NCI-H774 (cell line): ENCODE results near the gene USH1C.

Source experiments
- DNase-seq: peaks from one replicate; lab custom pipeline; 2025; lab: John Stamatoyannopoulos, UW

USH1C gene

GRCh38 chr11:17547051-17547577 lies 2.9 kb upstream of the USH1C start, which contains the start of gene OTOG:
Gene OTOG (plus strand): TSS chr11:17547259. CDS start chr11:17547373, 114 bp downstream.
- peak; percentile 57 for DNase-seq

GRCh38 chr11:17546240-17546639 lies 2.0 kb upstream of the USH1C start:
- DNase-seq, result no peak

- DNase-seq, result no peak
These were observed 539 bp downstream of the USH1C start for GRCh38 chr11:17543574-17544180.

GRCh38 chr11:17543041-17543440 lies 1.2 kb downstream of the USH1C start:
- no peak for DNase-seq

- no peak for DNase-seq
These were observed 2.0 kb downstream of the USH1C start for GRCh38 chr11:17542249-17542648.

- no peak for DNase-seq
These were observed 2.8 kb downstream of the USH1C start for GRCh38 chr11:17541330-17541885.

- DNase-seq, result no peak
These were observed 3.4 kb downstream of the USH1C start for GRCh38 chr11:17540807-17541206.

- no peak for DNase-seq
These were observed 5.5 kb downstream of the USH1C start for GRCh38 chr11:17538731-17539130.

- DNase-seq, result no peak
These were observed 6.2 kb downstream of the USH1C start for GRCh38 chr11:17538054-17538453.

- no peak for DNase-seq
These were observed 7.0 kb downstream of the USH1C start for GRCh38 chr11:17537261-17537660.

GRCh38 chr11:17535488-17535887 lies 8.7 kb downstream of the USH1C start:
- no peak for DNase-seq

GRCh38 chr11:17533778-17534415 lies 10.3 kb downstream of the USH1C start:
- no peak for DNase-seq

- no peak for DNase-seq
These were observed 10.9 kb downstream of the USH1C start for GRCh38 chr11:17533341-17533740.

- no peak for DNase-seq
These were observed 11.4 kb downstream of the USH1C start for GRCh38 chr11:17532784-17533183.

GRCh38 chr11:17531636-17532113 lies 12.5 kb downstream of the USH1C start:
- no peak for DNase-seq

- peak; percentile 72 for DNase-seq
These were observed 13.1 kb downstream of the USH1C start for GRCh38 chr11:17531071-17531600.

- DNase-seq, result no peak
These were observed 14.4 kb downstream of the USH1C start for GRCh38 chr11:17529844-17530185.

GRCh38 chr11:17528906-17529843 lies 15.0 kb downstream of the USH1C start:
- DNase-seq, result peak; percentile 4

- peak; percentile 28 for DNase-seq
These were observed 16.0 kb downstream of the USH1C start for GRCh38 chr11:17528181-17528691.

- no peak for DNase-seq
These were observed 16.6 kb downstream of the USH1C start for GRCh38 chr11:17527628-17527995.

GRCh38 chr11:17526931-17527627 lies 17.1 kb downstream of the USH1C start:
- DNase-seq, result no peak
